Right lobe of liver (tissue), 6 donors: ENCODE results near the gene RBBP7. TPM values are rescaled to one million over a fixed set of nuclear protein-coding genes. Genes with fewer than 3 reads are reported as not detected.

ENCODE experiments used
- ATAC-seq, 4 donors: fragments of 200-7000 bp; cut with Tn5 transposase; one replicate each; pipeline ENCODE4 v1.9.1; 2020; ENCODE audit warnings: mild to moderate bottlenecking in 4 of 4, moderate library complexity in 4 of 4
- DNase-seq, 3 donors: peaks; one replicate each; pipeline ENCODE4 v3.0.0-alpha.2; 2020
- H3K27ac ChIP-seq, 3 donors: fragments of 200-600 bp; one replicate each; pipeline ENCODE4 v1.8.0; 2022
- H3K27me3 ChIP-seq, 2 donors: fragments of 200-600 bp; one replicate each; pipeline ENCODE4 v1.8.0; 2022
- H3K36me3 ChIP-seq, 4 donors: fragments of 200-600 bp; sonication (generic) in 1 of 4; one replicate each; pipeline versions ENCODE4 v1.5.1 to v1.8.0; 2017 to 2022; ENCODE audit warnings: control low read depth in 1 of 4
- H3K4me1 ChIP-seq, 4 donors: fragments of 200-600 bp; sonication (generic) in 1 of 4; one replicate each; pipeline versions ENCODE4 v1.5.1 to v1.8.0; 2017 to 2022; ENCODE audit warnings: control low read depth in 1 of 4
- H3K4me3 ChIP-seq, 3 donors: fragments of 200-600 bp; one replicate each; pipeline ENCODE4 v1.8.0; 2022
- H3K9me3 ChIP-seq, 4 donors: fragments of 200-600 bp; sonication (generic) in 1 of 4; one replicate each; pipeline versions ENCODE4 v1.5.1 to v1.8.0; 2017 to 2022; ENCODE audit warnings: control low read depth in 1 of 4
- POLR2A ChIP-seq: fragments of 450-650 bp; IDR thresholded peaks from one replicate; pipeline ENCODE4 v1.6.1; 2017; ENCODE audit warnings: antibody characterized with exemption, mild to moderate bottlenecking
- WGBS: methylation state at CpG from one replicate; pipeline ENCODE4 v1.1.6; 2018; ENCODE audit warnings: low coverage, low lambda C conversion rate; ENCODE audit not compliant: insufficient coverage; ENCODE audit errors: missing lambda C conversion rate; 5-methylcytosine and 5-hydroxymethylcytosine counted together
- intact Hi-C, 2 donors: fragments of 100-400 bp; cut with DNase I; formaldehyde crosslinking; loops; one replicate each; pipeline versions ENCODE4 v1.11.2 to v1.14.1; 2022
- total RNA-seq, 6 experiments: library from RNA; depleted of rRNA in 2 of 6; stranded (reverse); fragments of >200 nt in 2 of 6; fragmentation: NEBNext Ultra II Directional in 3 of 6; extraction: Animal tissue kit (Norgen Biotek cat#: 25700) in 3 of 6; gene quantifications; one replicate each; pipeline versions ENCODE4 v1.1.0 to v1.2.4, GENCODE V29; 2016 to 2023
- TF ChIP-seq, protein P1 (sequence below), 4 donors: fragments of 200-600 bp in 3 of 4; fragments of 450-650 bp in 1 of 4; IDR thresholded peaks; one replicate each; pipeline versions ENCODE4 v1.5.1 to v1.8.0; 2016 to 2022; ENCODE audit warnings: antibody characterized with exemption in 4 of 4, mild to moderate bottlenecking in 2 of 4
- donor health status: DM: no; HTN: yes; CAD: no.
- donor health status: DM: no; HTN: no; CAD: no.
- donor health status: DM: no; HTN: no; CAD: no.
- donor health status: DM: no; HTN: yes; CAD: no.
- donor health status: DM: no; HTN: yes; CAD: no.

RBBP7 gene
- total RNA-seq, 6 experiments from 2014 or later = 31.4 to 38.6 (median 33.4) TPM

DNA sequence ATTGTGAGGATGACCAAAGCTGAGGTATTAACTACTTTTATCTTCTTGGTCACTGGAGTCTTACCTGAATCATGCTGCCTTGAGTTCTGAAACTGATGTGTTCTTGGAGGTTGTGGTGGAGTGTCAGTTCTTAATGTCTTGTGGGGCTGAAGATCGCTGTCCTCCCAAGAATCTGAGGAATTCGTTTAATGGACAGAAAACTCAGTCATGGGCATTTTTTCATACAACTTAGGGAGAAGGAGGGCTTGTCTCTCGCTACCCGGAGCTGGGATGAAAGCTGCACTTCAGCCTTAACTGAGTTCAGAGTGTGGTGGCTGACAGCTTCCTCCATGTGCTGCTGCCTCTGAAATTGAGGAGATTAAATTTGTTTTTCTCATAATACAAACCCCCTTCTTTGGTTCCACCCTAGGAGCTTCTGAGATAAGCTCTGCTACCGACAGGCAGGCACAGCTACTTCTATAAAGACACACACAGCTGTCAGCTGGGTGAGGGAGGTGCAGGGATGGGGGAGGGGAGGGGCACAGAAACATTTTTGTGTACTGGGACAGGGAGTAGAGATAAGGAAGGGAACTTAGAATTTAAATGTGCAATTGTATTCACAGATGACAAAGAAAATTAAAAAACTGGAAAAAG lies 30.8 kb downstream of the RBBP7 start:
- Histone ChIP-seq H3K36me3 (peaks cover 0 to 6% (median 5%) of the 10 kb centered on the region in 4 donors), H3K4me1 (peaks cover 0 to 6% (median 2%) of the 10 kb centered on the region in 4 donors), H3K4me3 (no peak overlapping the region), H3K9me3 (no peaks in the 10 kb centered on the region), H3K27ac (no peak overlapping the region), H3K27me3 (no peaks in the 10 kb centered on the region)
- intact Hi-C loops = no loop called here
- WGBS = 96% methylated on average over 3 of the region's 5 CpGs
- ATAC-seq (no peak), DNase-seq (no peak)
- TF ChIP-seq POLR2A = no peak
- TF ChIP-seq, protein P1, sequence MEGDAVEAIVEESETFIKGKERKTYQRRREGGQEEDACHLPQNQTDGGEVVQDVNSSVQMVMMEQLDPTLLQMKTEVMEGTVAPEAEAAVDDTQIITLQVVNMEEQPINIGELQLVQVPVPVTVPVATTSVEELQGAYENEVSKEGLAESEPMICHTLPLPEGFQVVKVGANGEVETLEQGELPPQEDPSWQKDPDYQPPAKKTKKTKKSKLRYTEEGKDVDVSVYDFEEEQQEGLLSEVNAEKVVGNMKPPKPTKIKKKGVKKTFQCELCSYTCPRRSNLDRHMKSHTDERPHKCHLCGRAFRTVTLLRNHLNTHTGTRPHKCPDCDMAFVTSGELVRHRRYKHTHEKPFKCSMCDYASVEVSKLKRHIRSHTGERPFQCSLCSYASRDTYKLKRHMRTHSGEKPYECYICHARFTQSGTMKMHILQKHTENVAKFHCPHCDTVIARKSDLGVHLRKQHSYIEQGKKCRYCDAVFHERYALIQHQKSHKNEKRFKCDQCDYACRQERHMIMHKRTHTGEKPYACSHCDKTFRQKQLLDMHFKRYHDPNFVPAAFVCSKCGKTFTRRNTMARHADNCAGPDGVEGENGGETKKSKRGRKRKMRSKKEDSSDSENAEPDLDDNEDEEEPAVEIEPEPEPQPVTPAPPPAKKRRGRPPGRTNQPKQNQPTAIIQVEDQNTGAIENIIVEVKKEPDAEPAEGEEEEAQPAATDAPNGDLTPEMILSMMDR (IDR thresholded peaks at IDR 0.05) = no peak

DNA sequence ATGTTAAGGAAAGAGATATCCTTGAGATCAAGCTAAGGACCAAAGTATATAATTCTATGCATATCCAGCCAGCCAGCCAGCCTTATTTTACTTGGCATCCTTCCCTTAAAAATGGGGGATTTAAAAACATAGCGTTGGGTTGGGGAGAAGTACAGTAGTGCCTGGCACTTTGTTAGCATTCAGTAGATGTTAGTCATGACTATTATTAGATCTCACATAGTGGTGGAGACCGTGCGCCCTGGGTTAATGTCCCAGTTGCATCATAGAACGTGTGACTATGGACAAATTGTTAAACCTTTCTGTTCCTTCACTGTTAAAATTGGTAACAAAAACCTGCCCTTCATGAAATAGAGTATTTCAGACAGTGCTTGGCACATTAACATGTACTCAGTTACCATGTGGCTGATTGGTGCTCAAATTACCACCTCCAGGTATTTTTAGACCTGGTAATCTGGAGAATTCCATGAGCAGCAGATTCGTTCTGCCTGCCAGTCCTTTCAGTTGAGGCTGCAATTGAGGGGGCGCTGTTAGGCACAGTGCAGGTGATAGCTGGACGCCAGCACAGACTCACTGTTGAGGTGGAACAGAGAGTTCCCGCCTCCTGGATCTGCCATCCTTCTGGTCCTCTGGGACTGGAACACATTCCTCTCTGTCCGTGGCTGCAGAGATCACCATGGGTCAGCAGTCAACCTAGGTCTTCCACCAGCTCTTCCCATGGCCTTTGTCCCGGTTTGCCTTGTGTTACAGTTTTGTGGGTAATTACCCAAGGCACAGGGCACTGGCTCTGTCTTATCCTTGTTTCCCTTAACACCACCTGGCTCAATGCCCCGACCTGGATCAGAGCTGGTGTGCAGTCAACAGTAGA lies 31.7 kb downstream of the RBBP7 start:
- TF ChIP-seq, protein P1 (IDR thresholded peaks at IDR 0.05) = no peak
- no peak for TF ChIP-seq POLR2A
- no peak overlapping the region for H3K27ac ChIP-seq

DNA sequence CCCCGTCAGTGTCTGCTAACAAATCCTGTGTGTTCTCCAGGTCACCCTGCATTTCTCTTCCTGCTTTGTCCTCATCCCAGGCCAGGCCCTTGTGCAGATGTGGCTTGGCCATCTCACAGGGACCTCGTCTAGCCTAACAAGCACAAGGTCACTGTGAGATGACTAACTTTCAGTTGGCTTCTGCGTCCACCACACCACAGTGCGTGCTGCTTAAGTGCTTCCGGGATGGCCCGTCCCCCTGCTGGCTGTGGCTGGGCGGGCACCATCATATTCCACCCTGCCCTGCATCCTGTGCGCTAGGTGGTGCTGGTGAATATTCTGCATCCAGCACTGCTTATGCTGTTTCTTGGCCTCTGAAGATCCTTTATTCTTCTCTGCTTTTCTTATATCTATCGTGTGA lies 33.8 kb downstream of the RBBP7 start:
- no peak overlapping the region for H3K27ac ChIP-seq
- peaks cover 0 to 10% (median 3%) of the 10 kb centered on the region in 4 donors for H3K36me3 ChIP-seq
- DNase-seq (no peak), ATAC-seq (peak in 3 of 4 donors; percentile 16 to 35 (median 31))
- H3K4me3 ChIP-seq = no peak overlapping the region
- peaks cover 0 to 6% (median 2%) of the 10 kb centered on the region in 4 donors for H3K4me1 ChIP-seq
- WGBS = 80% methylated on average over 2 of the region's 9 CpGs
- intact Hi-C loops = no loop called here
- TF ChIP-seq, protein P1 (IDR thresholded peaks at IDR 0.05) = peak in 1 of 4 donors; percentile 6
- TF ChIP-seq POLR2A = no peak
- H3K9me3 ChIP-seq = no peaks in the 10 kb centered on the region
- H3K27me3 ChIP-seq = no peaks in the 10 kb centered on the region

More for the DNA sequence above, 31.7 kb downstream of the RBBP7 start:
- Histone ChIP-seq H3K4me1 (peaks cover 0 to 6% (median 2%) of the 10 kb centered on the region in 4 donors), H3K36me3 (peaks cover 0 to 13% (median 6%) of the 10 kb centered on the region in 4 donors), H3K4me3 (no peak overlapping the region), H3K9me3 (no peaks in the 10 kb centered on the region), H3K27me3 (no peaks in the 10 kb centered on the region)
- WGBS = 47% methylated on average over 8 of the region's 11 CpGs
- ATAC-seq = peak; percentile 86 to 97 (median 92)
- intact Hi-C loops = no loop called here
- peak; percentile 72 to 86 (median 83) for DNase-seq

DNA sequence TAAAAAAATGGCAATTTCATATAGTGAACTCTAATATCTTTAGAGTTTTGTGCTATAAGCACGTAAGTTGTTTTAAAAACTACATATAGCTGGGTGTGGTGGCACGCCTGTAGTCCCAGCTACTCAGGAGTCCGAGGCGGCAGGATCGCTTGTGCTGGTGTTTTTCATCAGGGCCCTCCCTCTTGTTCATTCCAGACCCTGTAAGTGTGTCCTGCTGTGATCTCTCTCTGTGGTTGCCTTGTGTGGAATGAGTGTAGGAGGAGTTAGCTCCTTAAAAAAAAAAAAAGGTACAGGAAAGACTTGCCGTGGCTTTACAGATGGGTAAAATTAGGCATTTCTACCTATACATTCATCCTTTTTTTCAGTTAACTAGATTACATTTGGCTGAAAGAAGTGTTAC lies 35.4 kb downstream of the RBBP7 start:
- Histone ChIP-seq H3K27ac (no peak overlapping the region), H3K9me3 (no peaks in the 10 kb centered on the region), H3K4me1 (peaks cover 0 to 6% (median 2%) of the 10 kb centered on the region in 4 donors), H3K4me3 (no peak overlapping the region), H3K27me3 (no peaks in the 10 kb centered on the region), H3K36me3 (peaks cover 0 to 14% (median 5%) of the 10 kb centered on the region in 4 donors)
- intact Hi-C loops = no loop called here
- DNase-seq (no peak), ATAC-seq (no peak)
- TF ChIP-seq POLR2A = no peak
- 93% methylated on average over 6 of the region's 6 CpGs for WGBS

DNA sequence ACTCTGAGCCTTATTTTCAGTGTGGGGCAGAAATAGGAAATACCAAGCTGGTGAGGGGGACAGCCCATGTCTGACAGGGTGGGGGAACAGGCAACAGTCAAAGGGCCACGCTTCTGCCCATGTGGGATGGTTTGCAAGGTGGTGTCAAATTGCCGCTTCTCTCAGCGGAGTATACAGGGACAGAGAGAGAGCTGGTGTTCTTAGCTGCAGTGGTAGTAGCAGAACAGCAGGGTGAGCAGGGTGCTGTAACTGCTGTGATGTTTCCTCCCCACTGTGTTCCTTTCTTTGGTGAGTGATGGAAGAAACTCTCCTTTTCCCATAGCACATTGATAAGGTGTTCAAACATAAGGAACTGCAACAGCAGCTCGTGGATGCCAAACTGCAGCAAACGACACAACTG lies 37.9 kb downstream of the RBBP7 start:
- intact Hi-C loops = no loop called here
- Histone ChIP-seq H3K36me3 (peaks cover 0 to 17% (median 8%) of the 10 kb centered on the region in 4 donors), H3K9me3 (no peaks in the 10 kb centered on the region), H3K27ac (no peak overlapping the region), H3K27me3 (no peaks in the 10 kb centered on the region), H3K4me1 (no peaks in the 10 kb centered on the region), H3K4me3 (no peak overlapping the region)
- no peak for ATAC-seq
- 77% methylated on average over 5 of the region's 5 CpGs for WGBS
- TF ChIP-seq POLR2A = no peak
- TF ChIP-seq, protein P1 (IDR thresholded peaks at IDR 0.05) = no peak
- DNase-seq = no peak
